ENCODE measurements around the gene PCDH15.

DNA sequence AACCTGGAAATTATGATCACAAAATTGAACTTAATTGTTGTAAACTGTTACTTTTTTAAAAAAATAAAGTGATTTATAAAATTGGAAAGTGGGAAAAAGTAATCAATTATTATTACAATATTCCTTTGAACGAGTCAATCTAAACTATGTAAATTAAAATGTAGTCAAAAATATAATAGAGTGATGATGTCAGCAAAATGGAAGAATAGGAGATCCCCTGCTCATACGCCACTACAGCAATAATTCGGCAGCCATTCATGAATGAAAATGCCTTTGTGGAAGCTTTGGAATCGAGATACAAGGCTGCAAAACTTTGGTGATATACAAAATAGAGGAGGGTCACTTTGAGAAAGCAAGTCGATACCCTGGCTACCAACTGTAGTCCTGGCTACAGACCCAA is 36.4 kb upstream of the PCDH15 start:
- TF ChIP-seq POLR2A (IDR thresholded peaks at IDR 0.05): no peak
- TF ChIP-seq, protein P1, sequence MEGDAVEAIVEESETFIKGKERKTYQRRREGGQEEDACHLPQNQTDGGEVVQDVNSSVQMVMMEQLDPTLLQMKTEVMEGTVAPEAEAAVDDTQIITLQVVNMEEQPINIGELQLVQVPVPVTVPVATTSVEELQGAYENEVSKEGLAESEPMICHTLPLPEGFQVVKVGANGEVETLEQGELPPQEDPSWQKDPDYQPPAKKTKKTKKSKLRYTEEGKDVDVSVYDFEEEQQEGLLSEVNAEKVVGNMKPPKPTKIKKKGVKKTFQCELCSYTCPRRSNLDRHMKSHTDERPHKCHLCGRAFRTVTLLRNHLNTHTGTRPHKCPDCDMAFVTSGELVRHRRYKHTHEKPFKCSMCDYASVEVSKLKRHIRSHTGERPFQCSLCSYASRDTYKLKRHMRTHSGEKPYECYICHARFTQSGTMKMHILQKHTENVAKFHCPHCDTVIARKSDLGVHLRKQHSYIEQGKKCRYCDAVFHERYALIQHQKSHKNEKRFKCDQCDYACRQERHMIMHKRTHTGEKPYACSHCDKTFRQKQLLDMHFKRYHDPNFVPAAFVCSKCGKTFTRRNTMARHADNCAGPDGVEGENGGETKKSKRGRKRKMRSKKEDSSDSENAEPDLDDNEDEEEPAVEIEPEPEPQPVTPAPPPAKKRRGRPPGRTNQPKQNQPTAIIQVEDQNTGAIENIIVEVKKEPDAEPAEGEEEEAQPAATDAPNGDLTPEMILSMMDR (IDR thresholded peaks at IDR 0.05): no peak
